Epithelial cell of esophagus (primary cell): Measurements from ENCODE around the gene AARS1.
"Not testable (repeated sequence)": the region's sequence is repeated elsewhere in the genome, so short reads cannot be mapped to it uniquely, and the experiment has no call there.

Source experiments
- DNase-seq: peaks from one replicate; pipeline ENCODE4 v3.0.0; 2010; ENCODE audit warnings: low read depth
- H3K4me3 ChIP-seq: 2 replicates; pipeline ENCODE4 v1.5.1; 2011; ENCODE audit warnings: mild to moderate bottlenecking, low read length, control low read depth
- CTCF ChIP-seq: IDR thresholded peaks from 2 replicates; pipeline ENCODE4 v1.5.1; 2011; ENCODE audit warnings: low read depth, mild to moderate bottlenecking, low read length, control low read depth, inconsistent platforms; ENCODE audit not compliant: insufficient read depth; ENCODE audit errors: missing control alignments

The AARS1 gene

GRCh38 chr16:70294385-70295025, 5.2 kb upstream of the AARS1 start:
- no peak for DNase-seq
- no peak overlapping the region for H3K4me3 ChIP-seq
- no peak for TF ChIP-seq CTCF

- not testable (repeated sequence) for DNase-seq, H3K4me3 ChIP-seq
Observed at GRCh38 chr16:70292148-70292547, 2.8 kb upstream of the AARS1 start.

GRCh38 chr16:70290949-70291519, 1.7 kb upstream of the AARS1 start:
- no peak for DNase-seq
- no peak for TF ChIP-seq CTCF
- H3K4me3 ChIP-seq = no peak overlapping the region

GRCh38 chr16:70287304-70287971, 1.9 kb downstream of the AARS1 start:
- DNase-seq = not testable (repeated sequence)

GRCh38 chr16:70276392-70276791, 12.9 kb downstream of the AARS1 start:
- no peak for TF ChIP-seq CTCF
- DNase-seq = no peak
- H3K4me3 ChIP-seq = no peak overlapping the region

More at GRCh38 chr16:70287304-70287971, 1.9 kb downstream of the AARS1 start:
- not testable (repeated sequence) for H3K4me3 ChIP-seq

- no peak for TF ChIP-seq CTCF
- H3K4me3 ChIP-seq = no peak overlapping the region
- no peak for DNase-seq
Observed at GRCh38 chr16:70271696-70272095, 17.6 kb downstream of the AARS1 start.

- DNase-seq = no peak
- no peak for TF ChIP-seq CTCF
- H3K4me3 ChIP-seq = no peak overlapping the region
Observed at GRCh38 chr16:70270176-70270575, 19.1 kb downstream of the AARS1 start.

- DNase-seq = no peak
- H3K4me3 ChIP-seq = no peak overlapping the region
- no peak for TF ChIP-seq CTCF
Observed at GRCh38 chr16:70269471-70269870, 19.8 kb downstream of the AARS1 start.

GRCh38 chr16:70267922-70268321, 21.4 kb downstream of the AARS1 start:
- H3K4me3 ChIP-seq, DNase-seq: not testable (repeated sequence)
